Activated CD4-positive, alpha-beta T cell treated with anti-CD3 and anti-CD28 coated beads for 48 hours (primary cell): ENCODE data around the gene CTDP1.

Experiments used
- DNase-seq: peaks from one replicate; pipeline ENCODE4 v3.0.0-alpha.2; 2020

CTDP1 gene

GRCh38 chr18:79800371-79801180, 121.0 kb downstream of the CTDP1 start:
- DNase-seq = no peak

- no peak for DNase-seq
These were observed 121.6 kb downstream of the CTDP1 start for GRCh38 chr18:79801217-79801616.

- DNase-seq = no peak
These were observed 122.0 kb downstream of the CTDP1 start for GRCh38 chr18:79801641-79802040.

- no peak for DNase-seq
These were observed 122.7 kb downstream of the CTDP1 start for GRCh38 chr18:79802298-79802697.

GRCh38 chr18:79803611-79804051, 124.0 kb downstream of the CTDP1 start:
- DNase-seq = no peak
